GM18499 (cell line): ENCODE data around the gene CEP170B.
"Not testable (repeated sequence)": the region's sequence is repeated elsewhere in the genome, so short reads cannot be mapped to it uniquely, and the experiment has no call there.

Source experiments
- ATAC-seq: cut with Tn5 transposase; IDR thresholded peaks from one replicate; pipeline ENCODE4 v1.9.1; 2021; ENCODE audit warnings: moderate number of reproducible peaks; ENCODE audit not compliant: insufficient read depth, unreplicated experiment

CEP170B gene

DNA sequence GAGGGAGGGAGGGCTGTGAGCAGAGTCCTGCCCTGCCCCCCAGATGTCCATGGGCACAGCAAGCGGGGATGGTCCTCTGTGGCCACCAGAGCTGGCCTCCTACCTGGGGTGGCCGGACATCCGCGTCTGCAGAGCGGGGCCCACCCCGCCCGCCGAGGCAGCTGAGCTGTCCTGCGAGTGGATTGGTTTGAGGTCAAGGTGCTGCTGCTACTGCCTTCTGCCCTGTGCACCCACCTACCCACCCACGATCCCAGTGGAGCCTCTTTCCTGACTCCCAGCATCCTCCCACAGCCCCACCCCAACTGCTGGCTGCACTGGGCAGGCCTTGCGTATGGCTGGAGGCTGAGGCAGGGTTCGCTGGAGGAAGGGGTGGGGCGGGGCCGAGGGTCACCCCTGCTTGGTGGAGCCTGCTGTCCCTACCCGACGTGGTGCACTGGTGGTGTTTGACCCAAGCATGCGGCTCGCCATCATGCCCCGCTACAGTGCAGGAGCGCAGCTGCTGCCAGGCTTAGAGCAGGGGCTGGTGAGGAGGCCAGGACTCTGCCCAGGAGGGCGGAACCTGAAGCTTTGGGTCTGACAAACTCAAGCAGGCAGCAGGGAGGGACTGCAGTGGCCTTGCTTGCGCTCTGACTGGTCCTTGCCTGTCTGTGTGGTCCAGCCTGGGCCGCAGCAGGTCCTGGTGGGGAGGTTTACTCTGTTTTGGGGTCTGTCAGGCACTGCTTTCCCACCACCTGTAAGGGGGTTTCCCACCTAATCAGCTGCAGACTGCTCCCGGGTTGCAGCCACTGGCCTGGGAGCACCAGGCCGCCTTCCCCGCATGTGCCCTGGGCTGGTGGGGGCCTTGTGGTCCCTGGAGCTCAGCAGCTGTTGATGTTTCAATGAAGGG, 23.7 kb downstream of the CEP170B start:
- no peak for ATAC-seq

- no peak for ATAC-seq
Observed at GRCh38 chr14:104889375-104889757, 24.3 kb downstream of the CEP170B start.

DNA sequence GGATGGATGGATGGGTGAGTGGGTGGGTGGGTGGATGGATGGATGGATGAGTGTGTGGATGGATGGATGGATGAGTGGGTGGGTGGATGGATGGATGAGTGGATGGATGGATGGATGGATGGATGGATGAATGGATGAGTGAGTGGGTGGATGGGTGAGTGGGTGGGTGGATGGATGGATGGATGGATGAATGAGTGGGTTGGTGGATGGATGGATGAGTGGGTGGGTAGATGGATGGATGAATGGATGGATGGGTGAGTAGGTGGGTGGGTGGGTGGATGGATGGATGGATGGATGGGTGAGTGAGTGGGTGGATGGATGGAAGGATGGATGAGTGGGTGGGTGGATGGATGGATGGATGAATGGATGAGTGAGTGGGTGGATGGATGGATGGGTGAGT, 25.2 kb downstream of the CEP170B start:
- ATAC-seq, result not testable (repeated sequence)

GRCh38 chr14:104891121-104891551, 26.1 kb downstream of the CEP170B start:
- no peak for ATAC-seq

- ATAC-seq, result no peak
Observed at GRCh38 chr14:104891664-104892530, 26.8 kb downstream of the CEP170B start.

DNA sequence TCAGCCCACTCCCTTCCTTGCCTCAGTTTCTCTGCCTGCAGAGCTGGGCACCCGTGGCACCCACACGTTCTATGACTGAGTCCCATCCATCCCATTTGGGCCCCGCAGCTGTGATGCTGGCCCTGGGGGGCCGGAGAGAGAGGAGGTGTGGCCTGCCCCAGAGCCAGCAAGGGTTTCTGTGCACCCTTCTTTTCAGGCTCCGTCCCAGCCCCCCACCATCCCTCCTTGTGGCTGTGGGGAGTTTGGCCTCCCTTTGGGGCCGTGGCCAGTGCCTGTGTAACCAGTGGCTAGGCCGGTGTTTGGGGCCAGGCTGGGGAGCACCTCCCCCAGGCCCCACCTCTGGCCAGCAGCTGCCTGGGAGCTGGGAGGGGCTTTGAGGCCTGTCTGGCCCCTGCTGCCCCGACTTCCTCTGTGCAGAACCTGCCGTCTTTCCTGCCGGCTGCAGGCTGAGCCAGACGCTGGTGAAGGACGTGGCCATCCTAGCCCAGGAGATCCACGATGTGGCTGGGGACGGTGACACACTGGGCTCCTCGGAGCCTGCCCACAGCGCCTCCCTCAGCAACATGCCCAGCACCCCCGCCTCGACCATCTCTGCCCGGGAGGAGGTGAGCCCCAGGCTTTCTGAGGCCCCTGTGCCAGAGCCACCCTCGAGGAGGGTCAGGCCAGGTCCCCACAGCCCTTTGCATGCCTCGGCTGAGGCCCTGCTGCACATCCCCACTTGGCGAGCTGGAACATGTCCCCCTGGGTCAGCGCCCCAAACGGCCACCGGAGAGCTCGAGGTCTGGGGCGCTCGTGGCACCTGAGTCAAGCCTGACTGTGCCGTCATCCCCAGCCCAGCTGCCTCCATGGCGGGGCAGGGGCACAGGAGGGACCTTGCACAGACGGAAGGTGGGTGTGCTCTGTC, 27.7 kb downstream of the CEP170B start:
- ATAC-seq, result no peak

DNA sequence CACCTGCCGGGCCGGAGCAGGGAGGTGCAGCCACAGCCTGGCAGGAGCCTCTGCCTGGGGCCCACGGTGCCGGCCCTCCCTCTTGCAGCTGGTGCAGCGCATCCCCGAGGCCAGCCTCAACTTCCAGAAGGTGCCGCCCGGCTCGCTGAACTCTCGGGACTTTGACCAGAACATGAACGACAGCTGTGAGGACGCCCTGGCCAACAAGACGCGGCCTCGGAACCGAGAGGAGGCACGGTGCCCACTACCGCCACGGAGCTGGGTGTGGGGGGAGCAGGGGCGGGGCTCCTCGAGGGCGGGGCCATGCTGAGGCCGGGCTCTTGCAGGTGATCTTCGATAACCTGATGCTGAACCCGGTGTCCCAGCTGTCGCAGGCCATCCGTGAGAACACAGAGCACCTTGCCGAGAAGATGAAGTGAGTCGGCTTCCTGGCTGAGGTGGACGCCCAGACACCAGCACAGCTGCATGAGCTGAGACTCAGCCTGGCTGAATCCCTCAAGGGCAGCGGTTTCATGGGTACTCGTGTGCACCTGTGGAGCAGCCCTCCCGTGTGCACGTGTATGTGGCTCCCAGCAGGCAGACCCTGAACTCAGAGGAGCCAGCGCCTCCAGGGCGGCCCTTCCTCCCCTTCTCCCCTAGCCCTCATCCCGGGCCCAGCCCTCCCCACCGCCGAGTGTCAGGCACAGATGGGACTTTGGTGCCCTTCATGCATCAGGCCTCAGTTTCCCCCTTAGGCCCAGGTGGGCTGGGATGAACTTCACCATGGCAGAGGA, 28.6 kb downstream of the CEP170B start:
- no peak for ATAC-seq

DNA sequence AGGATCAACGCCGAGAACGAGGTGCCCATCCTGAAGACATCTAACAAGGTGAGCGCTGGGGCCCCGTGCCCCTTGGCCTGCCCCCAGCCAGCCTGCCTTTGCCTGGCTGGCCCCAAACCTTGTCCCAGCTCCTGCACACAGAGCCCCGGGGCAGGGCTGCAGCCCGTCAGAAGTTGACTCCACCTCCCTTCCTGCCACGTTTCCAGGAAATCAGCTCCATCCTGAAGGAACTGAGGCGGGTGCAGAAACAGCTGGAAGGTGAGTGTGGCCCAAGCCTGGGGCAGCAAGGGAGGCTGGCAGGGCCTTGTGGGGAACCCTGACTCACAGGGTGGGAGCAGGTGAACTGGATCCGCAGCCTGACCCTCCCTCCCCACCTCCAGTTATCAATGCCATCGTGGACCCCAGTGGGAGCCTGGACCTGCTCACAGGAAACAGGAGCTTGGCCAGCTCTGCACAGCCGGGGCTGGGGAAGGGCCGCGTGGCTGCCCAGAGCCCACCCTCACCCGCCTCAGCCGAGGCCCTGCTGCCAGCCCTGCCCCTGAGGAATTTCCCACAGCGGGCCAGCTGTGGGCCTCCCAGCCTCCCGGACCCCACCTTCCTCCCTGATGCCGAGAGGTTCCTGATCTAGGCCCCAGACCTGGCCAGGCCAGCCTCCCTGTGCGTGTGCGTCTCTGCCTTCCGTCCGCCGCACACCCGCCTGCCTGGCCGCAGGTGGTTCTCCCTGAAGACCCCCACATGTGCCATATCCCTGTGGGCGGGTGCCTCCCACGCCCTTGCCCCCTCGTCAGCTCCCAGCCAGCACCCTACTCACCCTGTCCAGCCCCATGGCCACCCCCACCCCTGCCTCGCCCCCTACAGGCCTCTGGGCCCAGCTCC, 29.5 kb downstream of the CEP170B start:
- ATAC-seq, result no peak

- no peak for ATAC-seq
Observed at GRCh38 chr14:104895207-104895785, 30.2 kb downstream of the CEP170B start.

DNA sequence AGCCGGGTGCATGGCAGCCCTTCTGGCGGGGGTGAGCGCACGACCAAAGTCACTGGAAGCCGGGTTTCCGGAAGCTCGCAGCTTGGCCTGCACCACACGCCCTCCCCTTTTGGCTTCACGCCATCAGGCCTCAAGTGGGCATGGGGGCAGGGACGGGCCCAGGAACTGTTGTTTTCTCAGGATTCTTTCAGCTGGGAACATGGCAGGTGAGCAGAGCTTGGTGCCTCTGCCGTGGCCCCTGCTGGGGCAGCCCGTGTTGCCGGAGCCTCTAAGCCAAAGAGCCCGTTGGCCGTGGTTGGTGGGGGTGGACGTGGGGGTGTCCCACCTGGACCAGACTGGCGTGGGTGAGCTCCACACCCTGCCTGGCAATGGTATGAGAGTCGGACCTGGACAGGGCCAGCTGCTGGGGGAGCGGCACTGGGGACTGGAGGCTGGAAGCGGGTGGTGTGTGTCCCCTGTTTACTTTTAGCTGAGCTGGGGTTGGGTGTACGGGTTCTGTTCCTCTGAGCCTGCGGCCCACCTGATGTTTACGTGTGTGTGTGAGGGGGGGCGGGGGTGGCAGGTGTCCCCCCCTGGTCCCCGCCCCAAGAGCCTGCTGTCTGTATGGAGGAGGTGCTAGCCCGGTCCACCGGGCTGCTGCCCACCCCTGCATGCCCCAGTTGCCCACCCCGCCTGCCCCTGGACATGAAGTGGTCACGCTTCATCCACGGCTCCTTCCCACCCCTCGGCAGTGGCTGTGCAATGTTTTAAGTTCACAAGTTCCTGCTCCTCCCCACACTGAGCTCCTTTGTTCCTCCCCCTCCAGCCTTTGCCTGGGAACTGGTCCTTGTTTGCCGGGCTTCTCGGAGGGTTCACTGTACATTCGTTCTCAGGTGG, 31.0 kb downstream of the CEP170B start:
- ATAC-seq, result no peak

DNA sequence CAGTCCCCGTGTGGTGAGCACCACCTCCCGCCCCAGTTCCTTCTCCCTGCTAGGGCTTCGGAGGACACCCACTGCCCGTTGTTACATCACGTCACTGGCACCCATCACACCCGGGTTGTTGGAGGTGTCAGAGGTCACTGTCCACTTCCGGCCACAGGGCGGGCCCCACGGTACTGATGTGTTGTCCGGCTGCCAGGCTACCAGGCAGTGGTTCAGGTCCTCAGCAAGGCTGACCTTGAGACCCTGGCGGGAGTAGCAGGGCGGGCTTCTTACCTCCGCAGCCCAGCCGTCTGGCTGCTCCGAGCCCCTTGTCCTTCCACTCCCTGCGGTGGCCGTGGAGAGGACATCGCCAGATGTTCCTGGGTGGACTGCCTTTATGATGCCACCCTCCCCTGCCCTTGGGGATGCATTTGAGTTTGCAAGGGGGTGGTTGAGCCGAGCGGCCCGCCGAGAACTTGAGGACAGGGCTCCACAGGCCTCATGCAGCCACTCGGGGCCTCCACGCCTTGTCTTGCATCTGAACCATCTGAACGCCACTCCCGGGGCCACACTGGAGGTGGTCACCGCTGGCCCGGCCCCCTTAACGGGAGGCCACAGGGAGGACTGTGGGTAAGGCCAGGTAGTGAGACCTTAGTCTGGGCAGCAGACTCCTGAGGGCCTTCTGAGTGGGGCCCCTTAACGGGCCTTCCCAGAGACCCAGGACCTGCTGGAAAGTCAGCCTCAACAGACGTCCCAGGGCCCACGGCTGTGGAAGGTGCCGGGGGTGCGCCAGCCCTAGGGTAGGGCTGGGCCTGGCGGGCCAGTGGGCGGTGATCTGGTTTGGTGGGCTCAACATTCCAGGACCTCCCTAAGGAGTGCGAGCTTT, 32.5 kb downstream of the CEP170B start:
- ATAC-seq, result no peak

DNA sequence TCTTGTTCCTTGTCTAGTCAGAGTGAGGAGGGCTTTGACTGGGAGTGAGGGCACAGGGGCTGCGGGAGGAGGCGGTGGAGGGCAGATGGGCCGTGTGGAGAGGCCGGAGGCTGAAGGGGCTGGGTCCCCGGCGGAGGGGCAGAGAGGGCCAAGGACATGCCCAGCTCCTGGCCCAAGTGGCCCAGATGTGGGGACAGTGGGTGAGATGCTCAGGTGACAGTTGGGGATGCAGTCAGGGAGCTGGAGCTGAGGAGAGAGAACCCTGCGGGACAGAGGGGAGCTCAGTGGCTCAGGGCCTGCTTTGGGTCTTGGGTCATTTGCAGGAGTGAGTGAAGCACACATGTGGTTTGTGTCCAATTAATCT, 33.1 kb downstream of the CEP170B start:
- ATAC-seq, result no peak

- no peak for ATAC-seq
Observed at GRCh38 chr14:104898870-104899510, 33.9 kb downstream of the CEP170B start.

DNA sequence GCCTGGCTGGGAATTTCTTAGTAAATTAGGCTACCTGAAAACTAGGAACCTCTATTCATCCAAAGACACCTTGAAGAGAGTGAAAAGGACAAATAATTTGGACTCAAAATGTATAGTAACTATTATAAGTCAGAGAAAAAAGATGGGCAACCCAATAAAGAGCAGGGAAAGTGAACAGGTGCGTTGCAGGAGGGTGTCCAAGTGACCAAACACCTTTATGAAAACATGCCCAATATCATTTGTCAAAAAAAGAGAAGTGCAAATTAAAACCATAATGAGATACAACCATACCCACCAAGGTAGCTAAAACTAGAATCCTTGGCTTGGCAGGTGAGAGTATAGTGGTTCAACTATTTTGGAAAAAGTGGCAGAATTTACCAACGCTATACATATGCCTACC, 34.7 kb downstream of the CEP170B start:
- no peak for ATAC-seq

DNA sequence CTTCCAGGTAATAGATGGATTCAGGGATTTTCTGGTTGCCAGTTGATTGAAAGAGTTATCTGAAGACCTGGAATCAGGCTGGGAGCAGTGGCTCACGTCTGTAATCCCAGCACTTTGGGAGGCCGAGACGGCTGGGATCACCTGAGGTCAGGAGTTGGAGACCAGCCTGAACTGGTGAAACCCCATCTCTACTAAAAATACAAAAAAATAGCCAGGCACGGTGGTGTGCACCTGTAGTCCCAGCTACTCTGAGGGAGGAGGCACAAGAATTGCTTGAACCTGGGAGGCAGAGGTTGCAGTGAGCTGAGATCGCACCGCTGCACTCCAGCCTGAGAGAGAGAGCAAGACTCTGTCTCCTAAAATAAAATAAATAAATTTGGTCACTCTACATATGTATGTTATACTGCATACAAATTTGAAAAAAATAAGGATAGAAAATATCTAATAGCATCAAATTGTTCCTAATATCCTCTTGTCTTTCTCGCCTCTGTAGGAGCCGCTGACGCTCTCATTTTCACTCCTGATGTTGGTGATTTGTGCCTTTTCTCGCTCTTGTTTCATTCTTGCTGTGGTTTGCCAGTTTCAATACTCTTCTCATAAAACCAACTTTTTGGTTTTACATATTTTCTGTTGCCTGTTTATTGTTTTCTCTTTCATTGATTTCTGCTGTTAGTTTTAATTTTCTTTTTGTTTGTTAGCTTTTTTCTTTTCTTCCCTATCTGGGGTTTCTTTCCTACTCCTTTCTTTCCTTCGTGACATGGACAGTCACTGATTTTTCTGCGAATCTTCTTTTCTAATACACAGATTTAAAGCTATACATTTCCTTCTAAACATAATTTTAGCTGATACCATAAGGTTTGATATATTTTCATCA, 35.8 kb downstream of the CEP170B start:
- no peak for ATAC-seq
